Peyer's patch (tissue), 4 donors: ENCODE data around the gene ATG9A.

Source experiments
- POLR2A ChIP-seq, 2 donors: fragments of 450-650 bp; IDR thresholded peaks; one replicate each; pipeline ENCODE4 v1.5.1; 2017; ENCODE audit warnings: antibody characterized with exemption in 2 of 2, mild to moderate bottlenecking in 2 of 2, moderate library complexity in 2 of 2
- TF ChIP-seq, protein P1 (sequence below), 6 experiments: fragments of 450-650 bp in 4 of 6; fragments of 200-600 bp in 2 of 6; sonication (generic) in 1 of 6; IDR thresholded peaks; one replicate each; pipeline ENCODE4 v1.5.1; 2017 to 2019; ENCODE audit warnings: antibody characterized with exemption in 6 of 6, mild to moderate bottlenecking in 3 of 6, moderate library complexity in 1 of 6

DNA sequence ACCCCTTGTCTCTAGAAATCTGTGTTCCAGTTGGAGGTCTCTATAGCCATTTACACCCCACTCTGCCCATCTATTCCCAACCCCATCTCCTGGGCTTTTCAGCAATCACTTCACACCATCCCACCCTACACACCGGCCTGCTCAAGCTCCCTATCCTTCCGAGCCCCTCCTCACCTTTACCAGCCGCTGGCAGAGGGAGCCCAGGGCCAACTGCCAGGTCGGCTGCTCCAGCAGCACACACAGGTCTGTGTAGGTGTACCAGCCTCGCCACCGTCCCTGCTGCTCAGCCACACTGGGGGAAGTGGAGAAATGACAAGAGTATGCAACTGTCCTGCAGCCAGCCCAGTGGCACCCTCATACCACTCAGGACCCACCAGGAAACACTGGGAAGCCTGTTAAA is 56.3 kb downstream of the ATG9A start:
- TF ChIP-seq, protein P1, sequence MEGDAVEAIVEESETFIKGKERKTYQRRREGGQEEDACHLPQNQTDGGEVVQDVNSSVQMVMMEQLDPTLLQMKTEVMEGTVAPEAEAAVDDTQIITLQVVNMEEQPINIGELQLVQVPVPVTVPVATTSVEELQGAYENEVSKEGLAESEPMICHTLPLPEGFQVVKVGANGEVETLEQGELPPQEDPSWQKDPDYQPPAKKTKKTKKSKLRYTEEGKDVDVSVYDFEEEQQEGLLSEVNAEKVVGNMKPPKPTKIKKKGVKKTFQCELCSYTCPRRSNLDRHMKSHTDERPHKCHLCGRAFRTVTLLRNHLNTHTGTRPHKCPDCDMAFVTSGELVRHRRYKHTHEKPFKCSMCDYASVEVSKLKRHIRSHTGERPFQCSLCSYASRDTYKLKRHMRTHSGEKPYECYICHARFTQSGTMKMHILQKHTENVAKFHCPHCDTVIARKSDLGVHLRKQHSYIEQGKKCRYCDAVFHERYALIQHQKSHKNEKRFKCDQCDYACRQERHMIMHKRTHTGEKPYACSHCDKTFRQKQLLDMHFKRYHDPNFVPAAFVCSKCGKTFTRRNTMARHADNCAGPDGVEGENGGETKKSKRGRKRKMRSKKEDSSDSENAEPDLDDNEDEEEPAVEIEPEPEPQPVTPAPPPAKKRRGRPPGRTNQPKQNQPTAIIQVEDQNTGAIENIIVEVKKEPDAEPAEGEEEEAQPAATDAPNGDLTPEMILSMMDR (IDR thresholded peaks at IDR 0.05), result no peak
- TF ChIP-seq POLR2A (IDR thresholded peaks at IDR 0.05), result no peak
